ENCODE data around the gene CDK6.

- TF ChIP-seq, protein P1, sequence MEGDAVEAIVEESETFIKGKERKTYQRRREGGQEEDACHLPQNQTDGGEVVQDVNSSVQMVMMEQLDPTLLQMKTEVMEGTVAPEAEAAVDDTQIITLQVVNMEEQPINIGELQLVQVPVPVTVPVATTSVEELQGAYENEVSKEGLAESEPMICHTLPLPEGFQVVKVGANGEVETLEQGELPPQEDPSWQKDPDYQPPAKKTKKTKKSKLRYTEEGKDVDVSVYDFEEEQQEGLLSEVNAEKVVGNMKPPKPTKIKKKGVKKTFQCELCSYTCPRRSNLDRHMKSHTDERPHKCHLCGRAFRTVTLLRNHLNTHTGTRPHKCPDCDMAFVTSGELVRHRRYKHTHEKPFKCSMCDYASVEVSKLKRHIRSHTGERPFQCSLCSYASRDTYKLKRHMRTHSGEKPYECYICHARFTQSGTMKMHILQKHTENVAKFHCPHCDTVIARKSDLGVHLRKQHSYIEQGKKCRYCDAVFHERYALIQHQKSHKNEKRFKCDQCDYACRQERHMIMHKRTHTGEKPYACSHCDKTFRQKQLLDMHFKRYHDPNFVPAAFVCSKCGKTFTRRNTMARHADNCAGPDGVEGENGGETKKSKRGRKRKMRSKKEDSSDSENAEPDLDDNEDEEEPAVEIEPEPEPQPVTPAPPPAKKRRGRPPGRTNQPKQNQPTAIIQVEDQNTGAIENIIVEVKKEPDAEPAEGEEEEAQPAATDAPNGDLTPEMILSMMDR (IDR thresholded peaks at IDR 0.05): no peak
- no peak for TF ChIP-seq POLR2A (IDR thresholded peaks at IDR 0.05)
These were observed 99.5 kb downstream of the CDK6 start for GRCh38 chr7:92736870-92737269.

Data from right lobe of liver (tissue), 4 donors.